H1 (cell line): Measurements from ENCODE around the gene ZIC5. TPM values are rescaled to one million over a fixed set of nuclear protein-coding genes. Genes with fewer than 3 reads are reported as not detected.
A peak's percentile ranks its signal among the peaks of the same experiment; 100 is the strongest.

Experiments
- CTCF ChIA-PET: fragments of 300-600 bp; sonication (Branson Sonifier 250); formaldehyde crosslinking; loops from one replicate; lab custom pipeline; 2021; ENCODE audit not compliant: partially characterized antibody; lab: Charles Lee
- POLR2A ChIA-PET: fragments of 300-600 bp; sonication (Branson Sonifier 250); formaldehyde crosslinking; loops from one replicate; lab custom pipeline; 2021; ENCODE audit warnings: inconsistent platforms; ENCODE audit not compliant: partially characterized antibody; lab: Charles Lee
- DNase-seq, 2 experiments: peaks; one replicate each; pipeline versions ENCODE4 v3.0.0 to v3.0.0-alpha.2; 2010 to 2022; ENCODE audit warnings: low spot score in 2 of 2, low read depth in 1 of 2, mixed read lengths in 1 of 2
- FAIRE-seq: peaks from 2 replicates; lab custom pipeline; 2011; peaks lifted over from hg19 to GRCh38; lab: Jason Lieb, UNC
- H2AFZ ChIP-seq: 2 replicates; pipeline ENCODE4 v1.8.1; 2012; ENCODE audit warnings: low read length, inconsistent platforms
- H2AK5ac ChIP-seq: 2 replicates; pipeline ENCODE4 v1.6.1; 2013; ENCODE audit warnings: low read depth, low read length
- H2BK120ac ChIP-seq: replicated peaks from 2 replicates; pipeline ENCODE3; 2013; ENCODE audit warnings: low read depth, low read length, inconsistent platforms
- H2BK12ac ChIP-seq: 2 replicates; pipeline ENCODE4 v1.6.1; 2013; ENCODE audit warnings: low read depth, low read length
- H2BK15ac ChIP-seq: 2 replicates; pipeline ENCODE4 v1.6.1; 2013; ENCODE audit warnings: low read length
- H2BK20ac ChIP-seq: 2 replicates; pipeline ENCODE4 v1.6.1; 2013; ENCODE audit warnings: low read length
- H2BK5ac ChIP-seq: 2 replicates; pipeline ENCODE4 v1.6.1; 2013; ENCODE audit warnings: low read depth, low read length
- H3K14ac ChIP-seq: 2 replicates; pipeline ENCODE4 v1.6.1; 2013; ENCODE audit warnings: inconsistent platforms; ENCODE audit not compliant: insufficient read length
- H3K18ac ChIP-seq: 2 replicates; pipeline ENCODE4 v1.6.1; 2013; ENCODE audit warnings: low read length; ENCODE audit errors: extremely low read depth
- H3K23ac ChIP-seq: 2 replicates; pipeline ENCODE4 v1.6.1; 2013; ENCODE audit warnings: inconsistent platforms; ENCODE audit not compliant: insufficient read length
- H3K23me2 ChIP-seq: 2 replicates; pipeline ENCODE4 v1.6.1; 2013; ENCODE audit warnings: low read depth, low read length
- H3K27ac ChIP-seq: 2 replicates; pipeline ENCODE4 v1.6.1; 2011; ENCODE audit warnings: low read depth, low read length, inconsistent platforms
- H3K27me3 ChIP-seq, 4 experiments: replicated peaks in 1 of 4; 1 replicate in 1 of 4; 2 replicates in 3 of 4; pipeline versions ENCODE4 v1.6.1 to v1.8.1; 2011 to 2013; ENCODE audit warnings: low read length in 3 of 4, mild to moderate bottlenecking in 3 of 4, inconsistent platforms in 2 of 4, mixed read lengths in 2 of 4, moderate library complexity in 1 of 4; ENCODE audit not compliant: control insufficient read depth in 3 of 4, insufficient read depth in 3 of 4; ENCODE audit errors: extremely low read depth in 1 of 4
- H3K36me3 ChIP-seq, 4 experiments: 2 replicates each; pipeline versions ENCODE4 v1.6.1 to v1.8.1; 2011 to 2013; ENCODE audit warnings: mild to moderate bottlenecking in 4 of 4, low read length in 3 of 4, moderate library complexity in 2 of 4, control low read depth in 1 of 4, inconsistent platforms in 1 of 4; ENCODE audit not compliant: insufficient read depth in 4 of 4, control insufficient read depth in 2 of 4
- H3K4ac ChIP-seq: replicated peaks from 2 replicates; pipeline ENCODE3; 2013; ENCODE audit warnings: low read length, low read depth, mixed read lengths, inconsistent platforms; ENCODE audit not compliant: insufficient read length
- H3K4me1 ChIP-seq, 4 experiments: replicated peaks in 1 of 4; 1 replicate in 1 of 4; 2 replicates in 3 of 4; pipeline versions ENCODE4 v1.6.1 to v1.8.1; 2011 to 2013; ENCODE audit warnings: low read length in 3 of 4, inconsistent platforms in 2 of 4, mixed read lengths in 1 of 4; ENCODE audit not compliant: insufficient read depth in 4 of 4, control insufficient read depth in 3 of 4
- H3K4me2 ChIP-seq, 2 experiments: 2 replicates each; pipeline versions ENCODE4 v1.6.1 to v1.8.1; 2011 to 2013; ENCODE audit warnings: low read depth in 2 of 2, low read length in 2 of 2, control low read depth in 1 of 2, inconsistent platforms in 1 of 2, mild to moderate bottlenecking in 1 of 2; ENCODE audit not compliant: insufficient read depth in 1 of 2
- H3K4me3 ChIP-seq, 4 experiments: fragments of 200-600, 300-600 bp in 1 of 4; sonication (generic), shearing (Covaris generic), sonication (Bioruptor Twin) in 1 of 4; 2 replicates each; pipeline versions ENCODE4 v1.5.1 to v1.8.1; 2011 to 2016; ENCODE audit warnings: low read length in 4 of 4, low read depth in 3 of 4, control low read depth in 2 of 4, inconsistent platforms in 2 of 4, mild to moderate bottlenecking in 2 of 4, mixed read lengths in 1 of 4, moderate library complexity in 1 of 4; ENCODE audit not compliant: insufficient read depth in 2 of 4; ENCODE audit errors: extremely low read depth in 1 of 4
- H3K56ac ChIP-seq: replicated peaks from 2 replicates; pipeline ENCODE3; 2013; ENCODE audit warnings: low read depth, mild to moderate bottlenecking, mixed read lengths, low read length, inconsistent platforms; ENCODE audit not compliant: insufficient read length
- H3K79me1 ChIP-seq: 2 replicates; pipeline ENCODE4 v1.6.1; 2013; ENCODE audit warnings: low read depth, low read length, control low read depth
- H3K79me2 ChIP-seq, 2 experiments: 2 replicates each; pipeline versions ENCODE4 v1.6.1 to v1.8.1; 2012 to 2013; ENCODE audit warnings: low read length in 2 of 2, mild to moderate bottlenecking in 2 of 2, inconsistent platforms in 1 of 2; ENCODE audit not compliant: insufficient read depth in 2 of 2, control insufficient read depth in 1 of 2
- H3K9ac ChIP-seq, 4 experiments: replicated peaks in 1 of 4; 1 replicate in 1 of 4; 2 replicates in 3 of 4; pipeline versions ENCODE4 v1.6.1 to v1.8.1; 2011 to 2013; ENCODE audit warnings: low read depth in 3 of 4, low read length in 3 of 4, control low read depth in 2 of 4, mild to moderate bottlenecking in 2 of 4, moderate library complexity in 2 of 4, inconsistent platforms in 1 of 4; ENCODE audit errors: extremely low read depth in 1 of 4
- H3K9me3 ChIP-seq, 2 experiments: 2 replicates each; pipeline versions ENCODE4 v1.6.1 to v1.8.1; 2012 to 2013; ENCODE audit warnings: mild to moderate bottlenecking in 2 of 2, moderate library complexity in 2 of 2, control low read depth in 1 of 2, inconsistent platforms in 1 of 2, low read depth in 1 of 2, low read length in 1 of 2, mixed read lengths in 1 of 2; ENCODE audit not compliant: insufficient read depth in 2 of 2
- H4K20me1 ChIP-seq, 2 experiments: replicated peaks in 1 of 2; 2 replicates each; pipeline versions ENCODE3 to v1.8.1; 2011 to 2013; ENCODE audit warnings: inconsistent platforms in 2 of 2, low read length in 2 of 2, mild to moderate bottlenecking in 1 of 2; ENCODE audit not compliant: insufficient read depth in 2 of 2, control insufficient read depth in 1 of 2
- H4K5ac ChIP-seq: 2 replicates; pipeline ENCODE4 v1.6.1; 2013; ENCODE audit warnings: low read length, low read depth, mixed read lengths, inconsistent platforms; ENCODE audit not compliant: insufficient read length
- H4K8ac ChIP-seq: 2 replicates; pipeline ENCODE4 v1.8.0; 2013; ENCODE audit warnings: mild to moderate bottlenecking, moderate library complexity, low read length, inconsistent platforms; ENCODE audit not compliant: insufficient read depth; ENCODE audit errors: extremely low read depth
- H4K91ac ChIP-seq: replicated peaks from 2 replicates; pipeline ENCODE3; 2013; ENCODE audit warnings: low read length, mixed read lengths, inconsistent platforms; ENCODE audit not compliant: insufficient read length
- CBX5 ChIP-seq: fragments of 300-800, 300-1000 bp; sonication (generic); IDR thresholded peaks from 2 replicates; pipeline ENCODE4 v1.7.1; 2016; ENCODE audit warnings: antibody characterized with exemption, low read length, low read depth
- CHD1 ChIP-seq: IDR thresholded peaks from 2 replicates; pipeline ENCODE4 v1.6.1; 2012; ENCODE audit warnings: low read depth, low read length, improper control_type of control experiment
- EGR1 ChIP-seq: IDR thresholded peaks from 2 replicates; pipeline ENCODE4 v1.6.1; 2011; ENCODE audit warnings: low read depth, low read length, borderline replicate concordance
- GTF2F1 ChIP-seq: IDR thresholded peaks from 2 replicates; pipeline ENCODE4 v1.6.1; 2012; ENCODE audit warnings: low read depth, low read length, improper control_type of control experiment, borderline replicate concordance
- KDM1A ChIP-seq: fragments of 200-600, 300-600 bp; sonication (generic); IDR thresholded peaks from 2 replicates; pipeline ENCODE4 v1.7.1; 2016; ENCODE audit warnings: mild to moderate bottlenecking, low read length, borderline replicate concordance
- NANOG ChIP-seq: IDR thresholded peaks from 2 replicates; pipeline ENCODE4 v1.6.1; 2011; ENCODE audit warnings: low read length, low read depth, mild to moderate bottlenecking, inconsistent platforms; ENCODE audit not compliant: insufficient read depth, poor library complexity, severe bottlenecking
- NRF1 ChIP-seq: IDR thresholded peaks from 2 replicates; pipeline ENCODE4 v1.6.1; 2011; ENCODE audit warnings: mild to moderate bottlenecking, low read depth, low read length, improper control_type of control experiment
- SUZ12 ChIP-seq: fragments of 200-600 bp; sonication (generic); IDR thresholded peaks from 2 replicates; pipeline ENCODE4 v1.6.1; 2012; ENCODE audit warnings: mild to moderate bottlenecking, inconsistent platforms, low read length, moderate library complexity, mixed read lengths
- TAF1 ChIP-seq: IDR thresholded peaks from 2 replicates; pipeline ENCODE4 v1.6.1; 2011; ENCODE audit warnings: mild to moderate bottlenecking, low read depth, low read length
- TCF12 ChIP-seq: IDR thresholded peaks from 2 replicates; pipeline ENCODE4 v1.6.1; 2011; ENCODE audit warnings: low read depth, mild to moderate bottlenecking, low read length
- WGBS, 2 experiments: shearing (Covaris generic) in 1 of 2; methylation state at CpG; one replicate each; pipeline versions ENCODE4 v1.1.6 to v1.1.7; 2013 to 2015; ENCODE audit warnings: low lambda C conversion rate in 2 of 2, mixed read lengths in 2 of 2, inconsistent platforms in 1 of 2, low coverage in 1 of 2, missing lambda C conversion rate in 1 of 2; ENCODE audit not compliant: insufficient replicate concordance in 2 of 2, insufficient coverage in 1 of 2, insufficient read length in 1 of 2; ENCODE audit errors: extremely low coverage in 1 of 2, missing lambda C conversion rate in 1 of 2; 5-methylcytosine and 5-hydroxymethylcytosine counted together
- polyA plus RNA-seq, 7 experiments: library from polyadenylated mRNA; depleted of rRNA in 3 of 7; stranded (reverse) in 5 of 7; unstranded in 2 of 7; fragments of >200 nt in 5 of 7; fragments of 200-250 nt in 2 of 7; gene quantifications; 1 replicate in 5 of 7; 2 replicates in 1 of 7; 4 replicates in 1 of 7; pipeline versions ENCODE4 v1.2.1 to v1.2.3, GENCODE V29; 2011 to 2013; ENCODE audit warnings: missing spikeins in 2 of 7, mixed read lengths in 2 of 7
- total RNA-seq: library from RNA; stranded (reverse); fragmentation: NEBNext Ultra II Directional; extraction: Animal tissue kit (Norgen Biotek cat#: 25700); gene quantifications from 2 replicates; pipeline ENCODE4 v1.2.1, GENCODE V29; 2021

Gene ZIC5
- total and polyA plus RNA-seq, 2 of the 8 experiments (the other 6 are each of a cell fraction or from before 2014, with no cell fraction given), result 14.2 to 52.7 TPM

DNA sequence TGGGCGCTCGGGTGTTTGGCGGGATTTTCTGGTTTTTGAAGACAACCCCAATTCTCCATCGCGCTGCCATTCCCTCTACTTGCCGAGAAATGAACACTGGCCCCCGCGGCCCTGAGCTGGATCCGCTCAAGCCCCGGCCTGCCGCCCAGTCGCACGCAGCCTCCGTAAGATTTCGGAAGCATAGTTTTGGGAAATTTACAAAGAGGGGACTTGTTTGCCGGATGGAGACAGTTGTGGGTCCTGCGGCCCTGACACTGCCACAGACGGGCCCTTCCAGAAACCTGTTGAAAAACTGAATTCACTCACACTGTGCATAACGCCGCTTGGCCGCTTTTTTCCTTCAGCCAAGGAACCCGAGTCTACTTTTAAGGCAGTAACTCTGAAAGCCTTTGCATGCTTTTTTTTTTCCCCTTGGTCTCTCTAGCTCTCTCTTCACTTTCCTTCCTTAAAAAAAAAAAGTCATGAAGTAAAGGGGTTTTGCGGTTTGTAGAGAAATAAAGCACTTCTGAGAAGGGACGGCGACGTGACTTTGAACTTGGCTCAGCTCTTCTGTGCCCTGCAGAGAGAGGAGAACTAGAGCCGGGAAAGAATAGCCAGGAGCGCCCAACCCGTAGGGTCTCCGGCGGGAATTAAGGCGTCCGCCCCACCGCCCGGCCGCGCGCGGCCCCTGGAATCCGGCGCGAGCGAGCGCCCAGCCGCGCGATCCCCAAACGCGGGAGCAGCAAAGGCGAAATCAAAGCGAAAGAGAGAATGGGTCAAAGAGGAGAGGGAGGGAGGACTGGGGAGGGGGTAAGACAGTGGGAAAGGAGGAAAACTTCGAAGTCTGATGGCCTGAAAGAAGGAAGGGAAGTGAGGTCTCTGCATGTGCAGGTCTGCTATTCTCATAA, 6.6 kb upstream of the ZIC5 start:
- DNase-seq, result peak in 1 of 2 experiments; percentile 52
- no peak overlapping the region for H3K23ac ChIP-seq
- peaks cover 5 to 12% (median 9%) of the 10 kb centered on the region in 4 experiments; a peak in 6 of 8 replicates for H3K36me3 ChIP-seq
- no peak overlapping the region for H2BK15ac ChIP-seq
- H3K9me3 ChIP-seq, result no peaks in the 10 kb centered on the region; a peak in 1 of 4 replicates
- peak; percentile 50 for FAIRE-seq
- CTCF ChIA-PET, result interaction anchor here (0.6 kb wide), 1 partner anchor 33 kb away, joined by 3 read pairs; no protein-coding TSS in a partner anchor
- peak overlapping the region; percentile 91 for H3K18ac ChIP-seq
- peak overlapping the region; percentile 73 to 91 for H3K4me2 ChIP-seq
- H3K79me2 ChIP-seq, result peaks cover 7 to 33% of the 10 kb centered on the region in 2 experiments
- H4K91ac ChIP-seq, result peak overlapping the region; percentile 68
- H2AFZ ChIP-seq, result no peak overlapping the region
- H3K56ac ChIP-seq, result peak overlapping the region; percentile 55
- H4K5ac ChIP-seq, result peak overlapping the region; percentile 25
- peaks cover 23% of the 10 kb centered on the region; the same call in 1 of the 2 replicates for H3K23me2 ChIP-seq
- peak overlapping the region in 3 of 4 experiments; percentile 32 to 88 (median 38); a peak in 5 of 7 replicates for H3K9ac ChIP-seq
- POLR2A ChIA-PET, result interaction anchor here (0.6 to 11.2 kb wide), 6 partner anchors 9 to 477 kb away, joined by 3 to 145 read pairs (median 8); no protein-coding TSS in a partner anchor
- H2AK5ac ChIP-seq, result no peak overlapping the region; the same call in 1 of the 2 replicates
- no peak overlapping the region; the same call in 1 of the 2 replicates for H4K8ac ChIP-seq
- peak overlapping the region; percentile 81; the same call in 1 of the 2 replicates for H2BK5ac ChIP-seq
- peak overlapping the region; percentile 73 to 94 (median 87) for H3K4me3 ChIP-seq
- peak overlapping the region; percentile 92 for H2BK120ac ChIP-seq
- no peak overlapping the region for H3K14ac ChIP-seq
- H4K20me1 ChIP-seq, result peaks cover 7 to 8% of the 10 kb centered on the region in 2 experiments
- no peaks in the 10 kb centered on the region; the same call in 1 of the 2 replicates for H3K79me1 ChIP-seq
- peaks cover 0 to 16% (median 4%) of the 10 kb centered on the region in 4 experiments; a peak in 4 of 7 replicates for H3K27me3 ChIP-seq
- H2BK20ac ChIP-seq, result peak overlapping the region; percentile 15; the same call in 1 of the 2 replicates
- 8% methylated on average over 51 of the region's 52 CpGs; no CpG with 5 or more reads in 1 of the 2 experiments for WGBS, 2 experiments
- no peak overlapping the region for H3K27ac ChIP-seq
- peak overlapping the region; percentile 90; the same call in 1 of the 2 replicates for H2BK12ac ChIP-seq
- H3K4me1 ChIP-seq, result peaks cover 0 to 29% (median 26%) of the 10 kb centered on the region in 4 experiments; a peak in 6 of 7 replicates
- H3K4ac ChIP-seq, result peak overlapping the region; percentile 57
- TF ChIP-seq CHD1 (no peak), SUZ12 (no peak; the same call in 1 of the 2 replicates), TCF12 (no peak), NANOG (peak; percentile 22), GTF2F1 (no peak), KDM1A (no peak), TAF1 (no peak; the same call in 1 of the 2 replicates), EGR1 (no peak), CBX5 (no peak), NRF1 (no peak)
